Activated CD4-positive, CD25-positive, alpha-beta regulatory T cell treated with anti-CD3 and anti-CD28 coated beads, Interleukin-2, amount 50 U/mL, for 72 hours (primary cell): Measurements from ENCODE around the gene ASS1.

Source experiments
- DNase-seq: peaks from one replicate; pipeline ENCODE4 v3.0.0; 2021

ASS1 gene

GRCh38 chr9:130539420-130540223 is 94.9 kb downstream of the ASS1 start:
- no peak for DNase-seq

- DNase-seq: no peak
These were observed 96.8 kb downstream of the ASS1 start for GRCh38 chr9:130541533-130541932.

GRCh38 chr9:130542038-130542437 is 97.3 kb downstream of the ASS1 start:
- no peak for DNase-seq

GRCh38 chr9:130542457-130543228 is 97.9 kb downstream of the ASS1 start:
- no peak for DNase-seq

GRCh38 chr9:130543368-130543767 is 98.6 kb downstream of the ASS1 start:
- no peak for DNase-seq

GRCh38 chr9:130543859-130544258 is 99.1 kb downstream of the ASS1 start:
- no peak for DNase-seq

GRCh38 chr9:130544364-130544763 is 99.6 kb downstream of the ASS1 start:
- DNase-seq: no peak

GRCh38 chr9:130548103-130548502 is 103.3 kb downstream of the ASS1 start:
- no peak for DNase-seq

GRCh38 chr9:130549093-130549735 is 104.5 kb downstream of the ASS1 start:
- no peak for DNase-seq
